H1 (cell line): ENCODE data around the gene PDGFD. TPM values are rescaled to one million over a fixed set of nuclear protein-coding genes. Genes with fewer than 3 reads are reported as not detected.

Source experiments
- CTBP2 ChIP-seq: IDR thresholded peaks from 2 replicates; pipeline ENCODE4 v1.7.0; 2011; ENCODE audit warnings: borderline replicate concordance, mild to moderate bottlenecking, moderate library complexity, mixed read lengths, low read length; ENCODE audit not compliant: insufficient read depth, insufficient read length
- JUND ChIP-seq: IDR thresholded peaks from 2 replicates; pipeline ENCODE4 v1.6.1; 2011; ENCODE audit warnings: mild to moderate bottlenecking, improper control_type of control experiment, low read length
- NRF1 ChIP-seq: IDR thresholded peaks from 2 replicates; pipeline ENCODE4 v1.6.1; 2011; ENCODE audit warnings: mild to moderate bottlenecking, low read depth, low read length, improper control_type of control experiment
- SRF ChIP-seq: IDR thresholded peaks from 2 replicates; pipeline ENCODE4 v1.6.1; 2011; ENCODE audit warnings: mild to moderate bottlenecking, low read depth, low read length, moderate library complexity
- TAF1 ChIP-seq: IDR thresholded peaks from 2 replicates; pipeline ENCODE4 v1.6.1; 2011; ENCODE audit warnings: mild to moderate bottlenecking, low read depth, low read length
- TBP ChIP-seq: IDR thresholded peaks from 2 replicates; pipeline ENCODE4 v1.6.1; 2011; ENCODE audit warnings: low read depth, low read length, improper control_type of control experiment
- YY1 ChIP-seq: IDR thresholded peaks from 2 replicates; pipeline ENCODE4 v1.6.1; 2011; ENCODE audit warnings: low read depth, mild to moderate bottlenecking, low read length
- polyA plus RNA-seq, 7 experiments: library from polyadenylated mRNA; depleted of rRNA in 3 of 7; stranded (reverse) in 5 of 7; unstranded in 2 of 7; fragments of >200 nt in 5 of 7; fragments of 200-250 nt in 2 of 7; gene quantifications; 1 replicate in 5 of 7; 2 replicates in 1 of 7; 4 replicates in 1 of 7; pipeline versions ENCODE4 v1.2.1 to v1.2.3, GENCODE V29; 2011 to 2013; ENCODE audit warnings: missing spikeins in 2 of 7, mixed read lengths in 2 of 7
- total RNA-seq: library from RNA; stranded (reverse); fragmentation: NEBNext Ultra II Directional; extraction: Animal tissue kit (Norgen Biotek cat#: 25700); gene quantifications from 2 replicates; pipeline ENCODE4 v1.2.1, GENCODE V29; 2021
- TF ChIP-seq, protein P1 (sequence below): IDR thresholded peaks from 2 replicates; pipeline ENCODE4 v1.6.1; 2011; ENCODE audit warnings: low read length, improper control_type of control experiment

PDGFD gene
- total and polyA plus RNA-seq, 2 of the 8 experiments (the other 6 are each of a cell fraction or from before 2014, with no cell fraction given), result 1.1 to 3.9 TPM

DNA sequence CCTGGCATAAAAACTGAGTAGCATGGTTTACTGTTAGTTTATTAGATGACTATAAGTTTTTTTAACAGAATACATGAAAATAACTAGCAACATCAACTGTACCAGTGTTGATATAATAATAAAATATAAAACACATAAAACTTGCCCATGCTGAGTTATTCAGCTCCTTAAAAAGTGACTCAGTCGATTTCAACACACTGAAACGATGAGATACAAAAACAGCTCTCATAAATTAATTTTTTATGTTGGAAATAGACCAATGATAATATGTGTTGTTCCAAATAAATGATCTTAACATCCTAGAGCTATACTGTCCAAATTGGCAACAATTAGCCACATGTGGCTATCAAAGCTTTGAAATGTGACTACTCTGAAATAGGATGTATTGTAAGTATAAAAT lies 15.9 kb downstream of the PDGFD start (continued):
- TF ChIP-seq, protein P1, sequence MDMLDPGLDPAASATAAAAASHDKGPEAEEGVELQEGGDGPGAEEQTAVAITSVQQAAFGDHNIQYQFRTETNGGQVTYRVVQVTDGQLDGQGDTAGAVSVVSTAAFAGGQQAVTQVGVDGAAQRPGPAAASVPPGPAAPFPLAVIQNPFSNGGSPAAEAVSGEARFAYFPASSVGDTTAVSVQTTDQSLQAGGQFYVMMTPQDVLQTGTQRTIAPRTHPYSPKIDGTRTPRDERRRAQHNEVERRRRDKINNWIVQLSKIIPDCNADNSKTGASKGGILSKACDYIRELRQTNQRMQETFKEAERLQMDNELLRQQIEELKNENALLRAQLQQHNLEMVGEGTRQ, result no peak
- TF ChIP-seq TBP, result no peak
- no peak for TF ChIP-seq YY1
- TF ChIP-seq TAF1, result no peak
- no peak for TF ChIP-seq NRF1
- TF ChIP-seq JUND, result no peak
- TF ChIP-seq CTBP2, result no peak
- TF ChIP-seq SRF, result no peak
